ENCODE data around the gene PIK3C2A. TPM values are rescaled to one million over a fixed set of nuclear protein-coding genes. Genes with fewer than 3 reads are reported as not detected.
"Not testable (repeated sequence)": the region's sequence is repeated elsewhere in the genome, so short reads cannot be mapped to it uniquely, and the experiment has no call there.

PIK3C2A gene
- total and polyA plus RNA-seq, 9 donors, result 11.7 to 33.9 (median 18.6) TPM

DNA sequence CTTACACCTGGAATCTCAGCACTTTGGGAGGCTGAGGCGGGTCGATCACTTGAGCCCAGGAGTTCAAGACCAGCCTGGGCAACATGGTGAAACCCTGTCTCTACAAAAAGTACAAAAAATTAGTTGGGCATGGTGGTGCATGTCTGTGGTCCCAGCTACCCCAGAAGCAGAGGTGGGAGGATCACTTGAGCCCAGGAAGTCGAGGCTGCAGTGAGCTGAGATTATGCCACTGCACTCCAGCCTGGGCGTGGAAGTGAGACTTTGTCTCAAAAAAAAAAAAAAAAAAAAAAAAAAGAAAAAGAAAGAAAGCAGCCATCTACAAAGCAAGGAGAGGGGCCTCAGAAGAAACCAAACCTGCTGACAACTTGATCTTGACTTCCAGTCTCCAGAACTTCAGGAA, 32.1 kb upstream of the PIK3C2A start:
- H3K9me3 ChIP-seq (replicated peaks; ENCODE audit: control insufficient read depth, low read depth, low read length); H3K4me1 ChIP-seq (ENCODE audit: control insufficient read depth, insufficient read depth, low read length); DNase-seq; H3K27ac ChIP-seq (ENCODE audit: low read length); H3K4me3 ChIP-seq (ENCODE audit: low read length); H3K36me3 ChIP-seq (ENCODE audit: control insufficient read depth, insufficient read depth, low read length); H3K27me3 ChIP-seq (ENCODE audit: control insufficient read depth, insufficient read depth, low read length): not testable (repeated sequence)
- 100% methylated on average over 1 of the region's 4 CpGs for WGBS (ENCODE audit: insufficient coverage)

DNA sequence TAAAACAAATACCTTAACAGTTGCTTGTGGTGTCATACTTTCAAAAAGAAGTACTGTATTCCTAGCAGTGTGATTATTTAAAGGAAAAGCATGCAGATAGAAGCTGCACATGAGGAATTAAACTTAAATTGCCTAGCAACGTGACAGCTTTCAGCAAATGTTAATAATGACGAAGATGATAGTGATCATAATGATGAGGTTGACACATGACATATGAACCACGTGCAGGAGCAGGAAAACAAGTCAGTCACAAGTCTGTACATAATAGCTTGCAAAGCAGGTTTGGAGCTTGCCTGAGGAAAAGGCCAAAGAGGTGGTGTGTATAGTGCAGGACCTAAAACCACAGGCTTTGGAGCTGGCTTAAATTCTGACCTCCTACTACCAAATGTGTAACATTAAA, 30.6 kb upstream of the PIK3C2A start:
- no peaks in the 10 kb centered on the region for H3K4me1 ChIP-seq (ENCODE audit: control insufficient read depth, insufficient read depth, low read length)
- no peaks in the 10 kb centered on the region for H3K27me3 ChIP-seq (ENCODE audit: control insufficient read depth, insufficient read depth, low read length)
- no peaks in the 10 kb centered on the region for H3K36me3 ChIP-seq (ENCODE audit: control insufficient read depth, insufficient read depth, low read length)
- WGBS (ENCODE audit: insufficient coverage), result 77% methylated on average over 3 of the region's 3 CpGs
- H3K4me3 ChIP-seq (ENCODE audit: low read length), result no peak overlapping the region
- H3K27ac ChIP-seq (ENCODE audit: low read length), result no peak overlapping the region
- H3K9me3 ChIP-seq (replicated peaks; ENCODE audit: control insufficient read depth, low read depth, low read length), result no peaks in the 10 kb centered on the region
- no peak for DNase-seq

DNA sequence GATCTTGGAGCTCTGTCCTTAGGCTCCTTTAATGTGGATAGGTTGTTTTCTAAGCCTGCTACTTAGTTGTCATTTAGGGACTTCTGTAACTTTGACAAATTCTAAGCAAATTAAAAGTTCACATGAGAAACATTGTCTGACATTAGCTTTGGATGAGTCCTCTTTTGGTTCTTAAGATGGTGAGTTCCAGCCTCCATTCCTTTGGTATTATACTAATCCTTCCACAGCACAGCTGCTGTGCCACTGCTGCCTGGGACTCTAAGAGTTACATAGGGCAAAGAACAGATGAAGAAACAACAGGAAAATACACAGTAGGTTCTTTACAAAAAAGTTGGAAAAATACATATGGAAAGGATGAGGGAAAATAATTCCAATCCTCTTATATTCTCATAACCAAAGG, 25.3 kb upstream of the PIK3C2A start:
- Histone ChIP-seq H3K27me3 (ENCODE audit: control insufficient read depth, insufficient read depth, low read length) (no peaks in the 10 kb centered on the region), H3K27ac (ENCODE audit: low read length) (no peak overlapping the region), H3K4me3 (ENCODE audit: low read length) (no peak overlapping the region), H3K9me3 (replicated peaks; ENCODE audit: control insufficient read depth, low read depth, low read length) (no peaks in the 10 kb centered on the region), H3K36me3 (ENCODE audit: control insufficient read depth, insufficient read depth, low read length) (no peaks in the 10 kb centered on the region), H3K4me1 (ENCODE audit: control insufficient read depth, insufficient read depth, low read length) (no peaks in the 10 kb centered on the region)
- no peak for DNase-seq

DNA sequence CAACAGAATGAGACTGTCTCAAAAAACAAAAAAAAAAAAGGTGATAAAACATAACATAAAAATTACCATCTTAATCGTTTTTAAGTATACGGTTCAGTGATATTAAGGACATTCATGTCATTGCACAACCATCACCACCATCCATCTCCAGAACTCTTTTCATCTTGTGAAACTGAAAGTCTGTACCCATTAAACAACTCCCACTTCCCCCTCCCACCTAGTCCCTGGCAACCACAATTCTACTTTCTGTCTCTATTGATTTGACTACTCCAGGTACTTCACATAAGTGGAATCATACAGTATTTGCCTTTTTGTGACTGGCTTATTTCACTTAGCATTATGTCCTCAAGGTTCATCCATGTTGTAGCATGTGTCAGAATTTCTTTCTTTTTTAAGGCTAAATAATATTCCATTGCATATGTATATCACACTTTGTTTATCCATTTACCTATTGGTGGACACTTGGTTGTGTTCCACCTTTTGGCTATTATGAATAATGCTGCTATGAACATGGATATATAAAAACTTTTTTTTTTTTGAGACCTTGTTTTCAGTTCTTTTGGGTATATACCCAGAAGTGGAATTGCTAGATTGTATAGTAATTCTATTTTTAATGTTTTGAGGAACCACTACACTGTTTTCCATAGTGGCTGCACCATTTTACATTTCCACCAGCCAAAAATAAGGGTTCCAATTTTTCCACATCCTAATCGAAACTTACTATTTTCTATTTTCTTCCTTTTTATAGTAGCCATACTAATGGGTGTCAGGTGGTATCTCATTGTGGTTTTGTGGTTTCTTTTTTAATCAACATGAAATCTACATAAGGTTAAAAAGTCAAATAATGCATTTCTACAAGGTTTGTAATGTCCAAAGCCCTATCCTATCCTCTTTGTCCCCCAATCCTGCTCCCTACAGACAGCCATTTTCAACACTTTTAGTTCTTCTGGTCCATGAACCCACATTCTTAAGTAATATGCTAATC, 23.4 kb upstream of the PIK3C2A start:
- Histone ChIP-seq H3K36me3 (ENCODE audit: control insufficient read depth, insufficient read depth, low read length) (no peaks in the 10 kb centered on the region), H3K4me3 (ENCODE audit: low read length) (no peak overlapping the region), H3K4me1 (ENCODE audit: control insufficient read depth, insufficient read depth, low read length) (no peaks in the 10 kb centered on the region), H3K9me3 (replicated peaks; ENCODE audit: control insufficient read depth, low read depth, low read length) (no peaks in the 10 kb centered on the region), H3K27me3 (ENCODE audit: control insufficient read depth, insufficient read depth, low read length) (no peaks in the 10 kb centered on the region), H3K27ac (ENCODE audit: low read length) (no peak overlapping the region)
- WGBS (ENCODE audit: insufficient coverage), result no CpG with 5 or more reads among the region's 3 CpGs
- DNase-seq, result no peak

DNA sequence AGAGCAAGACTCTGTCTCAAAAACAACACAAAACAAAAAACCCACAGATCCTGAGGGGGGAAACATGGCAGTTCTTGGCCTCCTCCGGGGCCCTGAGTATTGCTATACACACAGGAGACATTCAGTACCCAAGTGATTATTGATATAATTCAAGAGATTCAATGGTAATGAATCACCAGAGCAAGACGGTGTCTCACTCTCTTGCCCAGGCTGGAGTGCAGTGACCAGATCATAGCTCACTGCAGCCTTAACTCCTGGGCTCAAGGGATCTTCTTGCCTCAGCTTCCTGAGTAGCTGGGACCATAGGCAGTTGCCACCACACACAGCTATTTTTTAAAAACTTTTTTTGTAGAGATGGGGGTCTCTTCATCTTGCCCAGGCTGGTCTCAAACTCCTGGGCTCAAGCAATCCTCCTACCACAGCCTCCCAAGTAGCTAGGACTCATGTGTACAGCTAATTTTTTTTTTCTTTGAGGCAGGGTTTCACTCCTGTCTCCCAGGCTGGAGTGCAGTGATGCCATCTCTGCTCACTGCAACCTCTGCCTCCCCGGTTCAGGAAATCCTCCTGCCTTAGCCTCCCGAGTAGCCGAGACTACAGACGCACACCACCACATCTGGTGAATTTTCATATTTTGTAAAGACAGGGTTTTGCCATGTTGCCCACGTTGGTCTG, 21.8 kb upstream of the PIK3C2A start:
- Histone ChIP-seq H3K4me3 (ENCODE audit: low read length) (no peak overlapping the region), H3K4me1 (ENCODE audit: control insufficient read depth, insufficient read depth, low read length) (no peaks in the 10 kb centered on the region), H3K9me3 (replicated peaks; ENCODE audit: control insufficient read depth, low read depth, low read length) (no peaks in the 10 kb centered on the region), H3K36me3 (ENCODE audit: control insufficient read depth, insufficient read depth, low read length) (no peaks in the 10 kb centered on the region), H3K27me3 (ENCODE audit: control insufficient read depth, insufficient read depth, low read length) (no peaks in the 10 kb centered on the region), H3K27ac (ENCODE audit: low read length) (no peak overlapping the region)
- WGBS (ENCODE audit: insufficient coverage), result 69% methylated on average over 5 of the region's 7 CpGs
- no peak for DNase-seq

DNA sequence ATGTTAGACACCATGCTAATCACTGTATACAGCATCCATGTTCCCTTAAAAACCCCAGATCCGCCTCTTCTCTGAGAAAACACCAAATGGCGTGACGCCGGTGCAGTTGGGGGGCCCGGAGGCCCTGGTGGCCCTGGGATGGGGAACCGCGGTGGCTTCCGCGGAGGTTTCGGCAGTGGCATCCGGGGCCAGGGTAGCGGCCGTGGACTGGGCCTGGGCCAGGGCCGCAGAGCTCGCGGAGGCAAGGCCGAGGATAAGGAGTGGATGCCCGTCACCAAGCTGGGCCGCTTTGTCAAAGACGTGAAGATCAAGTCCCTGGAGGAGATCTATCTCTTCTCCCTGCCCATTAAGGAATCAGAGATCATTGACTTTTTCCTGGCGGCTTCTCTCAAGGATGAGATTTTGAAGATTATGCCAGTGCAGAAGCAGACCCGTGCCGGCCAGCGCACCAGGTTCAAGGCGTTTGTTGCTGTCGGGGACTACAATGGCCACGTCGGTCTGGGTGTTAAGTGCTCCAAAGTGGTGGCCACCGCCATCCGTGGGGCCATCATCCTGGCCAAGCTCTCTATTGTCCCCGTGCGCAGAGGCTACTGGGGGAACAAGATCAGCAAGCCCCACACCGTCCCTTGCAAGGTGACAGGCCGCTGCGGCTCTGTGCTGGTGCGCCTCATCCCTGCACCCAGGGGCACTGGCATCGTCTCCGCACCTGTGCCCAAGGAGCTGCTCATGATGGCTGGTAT, 20.6 kb upstream of the PIK3C2A start:
- WGBS (ENCODE audit: insufficient coverage), result 94% methylated on average over 21 of the region's 38 CpGs
- not testable (repeated sequence) for H3K36me3 ChIP-seq (ENCODE audit: control insufficient read depth, insufficient read depth, low read length); H3K9me3 ChIP-seq (replicated peaks; ENCODE audit: control insufficient read depth, low read depth, low read length); H3K4me1 ChIP-seq (ENCODE audit: control insufficient read depth, insufficient read depth, low read length); H3K27me3 ChIP-seq (ENCODE audit: control insufficient read depth, insufficient read depth, low read length); H3K27ac ChIP-seq (ENCODE audit: low read length); DNase-seq; H3K4me3 ChIP-seq (ENCODE audit: low read length)

DNA sequence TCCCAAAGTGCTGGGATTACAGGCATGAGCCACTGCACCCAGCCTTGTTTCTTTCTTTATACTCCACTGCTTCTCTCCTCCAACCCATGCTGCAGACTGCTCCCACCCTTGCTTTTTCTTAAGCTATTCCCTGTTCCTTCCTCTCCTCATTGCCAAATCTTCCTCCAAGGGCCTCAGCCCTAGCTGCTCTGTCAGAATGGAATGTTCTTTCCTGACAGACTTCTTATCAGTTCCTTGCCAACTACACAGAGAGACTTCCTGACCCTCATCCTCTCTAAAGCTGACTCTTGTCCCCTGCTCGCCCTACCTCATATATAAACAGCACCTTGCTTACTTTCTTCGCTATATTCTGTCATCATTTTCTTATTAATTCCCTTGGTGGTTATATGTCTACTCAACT, 16.9 kb upstream of the PIK3C2A start:
- Histone ChIP-seq H3K4me1 (ENCODE audit: control insufficient read depth, insufficient read depth, low read length) (no peaks in the 10 kb centered on the region), H3K9me3 (replicated peaks; ENCODE audit: control insufficient read depth, low read depth, low read length) (no peaks in the 10 kb centered on the region), H3K27me3 (ENCODE audit: control insufficient read depth, insufficient read depth, low read length) (no peaks in the 10 kb centered on the region), H3K4me3 (ENCODE audit: low read length) (no peak overlapping the region), H3K36me3 (ENCODE audit: control insufficient read depth, insufficient read depth, low read length) (no peaks in the 10 kb centered on the region), H3K27ac (ENCODE audit: low read length) (no peak overlapping the region)
- DNase-seq, result peak; percentile 15
- no CpG with 5 or more reads among the region's 2 CpGs for WGBS (ENCODE audit: insufficient coverage)

DNA sequence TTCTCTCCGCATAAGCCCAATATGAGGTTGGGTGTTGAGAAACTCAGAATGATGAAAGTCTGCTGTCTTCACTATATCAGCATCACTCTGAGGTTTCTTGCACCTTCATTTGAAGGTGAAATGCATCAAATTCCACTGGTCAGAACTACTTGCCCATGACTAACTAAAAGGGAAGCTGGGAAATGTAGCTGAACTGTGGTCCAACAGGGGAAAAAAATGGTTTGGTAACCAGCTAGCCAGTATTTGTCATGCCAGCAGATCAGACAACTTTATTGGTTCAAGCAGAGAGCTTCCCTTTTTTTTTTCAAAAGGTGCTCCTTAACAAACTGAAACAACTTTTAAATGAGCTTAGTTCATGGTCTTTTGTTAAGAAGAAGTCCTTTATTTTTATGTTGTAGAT, 14.2 kb upstream of the PIK3C2A start:
- no peak overlapping the region for H3K4me3 ChIP-seq (ENCODE audit: low read length)
- no CpG with 5 or more reads among the region's 1 CpG for WGBS (ENCODE audit: insufficient coverage)
- no peaks in the 10 kb centered on the region for H3K36me3 ChIP-seq (ENCODE audit: control insufficient read depth, insufficient read depth, low read length)
- DNase-seq, result no peak
- H3K9me3 ChIP-seq (replicated peaks; ENCODE audit: control insufficient read depth, low read depth, low read length), result no peaks in the 10 kb centered on the region
- no peak overlapping the region for H3K27ac ChIP-seq (ENCODE audit: low read length)
- no peaks in the 10 kb centered on the region for H3K27me3 ChIP-seq (ENCODE audit: control insufficient read depth, insufficient read depth, low read length)
- H3K4me1 ChIP-seq (ENCODE audit: control insufficient read depth, insufficient read depth, low read length), result no peaks in the 10 kb centered on the region

DNA sequence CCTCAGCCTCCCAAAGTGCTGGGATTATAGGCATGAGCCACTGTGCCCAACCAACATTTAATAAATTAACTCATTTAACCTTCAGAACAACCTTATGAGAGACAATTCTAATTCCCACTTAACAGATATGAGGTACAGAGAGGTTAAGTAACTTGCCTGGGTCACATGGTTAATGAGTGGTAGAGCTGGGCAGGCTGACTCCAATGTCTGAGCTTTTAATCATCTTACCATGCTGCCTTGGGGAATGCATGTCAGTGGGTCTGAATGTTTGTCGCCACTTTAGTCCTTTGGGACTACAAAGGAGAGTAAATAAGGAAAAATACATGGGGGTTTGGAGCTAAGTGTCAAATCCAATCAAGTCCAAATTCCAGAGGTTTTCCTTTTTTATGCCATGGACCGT, 11.2 kb upstream of the PIK3C2A start:
- Histone ChIP-seq H3K27ac (ENCODE audit: low read length) (no peak overlapping the region), H3K9me3 (replicated peaks; ENCODE audit: control insufficient read depth, low read depth, low read length) (no peaks in the 10 kb centered on the region), H3K4me1 (ENCODE audit: control insufficient read depth, insufficient read depth, low read length) (no peaks in the 10 kb centered on the region), H3K27me3 (ENCODE audit: control insufficient read depth, insufficient read depth, low read length) (no peaks in the 10 kb centered on the region), H3K4me3 (ENCODE audit: low read length) (no peak overlapping the region), H3K36me3 (ENCODE audit: control insufficient read depth, insufficient read depth, low read length) (no peaks in the 10 kb centered on the region)
- WGBS (ENCODE audit: insufficient coverage), result 80% methylated on average over 1 of the region's 2 CpGs
- DNase-seq, result no peak

DNA sequence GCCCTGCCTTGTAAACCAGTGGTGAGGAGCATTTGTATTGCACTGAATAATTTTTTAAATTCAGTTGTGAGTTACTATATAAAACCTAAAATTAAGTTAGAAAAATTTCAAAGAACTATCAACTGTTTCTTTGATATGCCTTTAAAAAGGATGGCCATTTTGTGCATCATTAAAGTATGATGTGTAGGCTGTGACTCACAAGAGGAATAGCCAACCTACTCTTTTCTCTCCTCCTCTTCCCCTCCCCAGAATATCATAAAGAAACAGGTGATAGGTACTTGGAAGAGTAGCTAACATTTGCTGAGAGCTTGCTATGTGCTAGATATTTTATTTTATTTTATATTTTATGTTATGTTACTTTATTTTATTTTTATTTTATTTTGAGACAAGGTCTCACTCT, 10.6 kb upstream of the PIK3C2A start:
- Histone ChIP-seq H3K27ac (ENCODE audit: low read length) (no peak overlapping the region), H3K27me3 (ENCODE audit: control insufficient read depth, insufficient read depth, low read length) (no peaks in the 10 kb centered on the region), H3K4me1 (ENCODE audit: control insufficient read depth, insufficient read depth, low read length) (no peaks in the 10 kb centered on the region), H3K4me3 (ENCODE audit: low read length) (no peak overlapping the region), H3K9me3 (replicated peaks; ENCODE audit: control insufficient read depth, low read depth, low read length) (no peaks in the 10 kb centered on the region), H3K36me3 (ENCODE audit: control insufficient read depth, insufficient read depth, low read length) (no peaks in the 10 kb centered on the region)
- no peak for DNase-seq

Measured in muscle of leg (tissue), 11 donors.